Liver (tissue), 3 donors: Measurements from ENCODE around the gene MCU.

Experiments used
- ATF3 ChIP-seq: IDR thresholded peaks from 2 replicates; pipeline ENCODE4 v1.6.1; 2016; ENCODE audit warnings: antibody characterized with exemption
- CTCF ChIP-seq: fragments of 150-350 bp; IDR thresholded peaks from 2 replicates; pipeline ENCODE4 v1.5.1; 2017; ENCODE audit warnings: improper control_type of control experiment, low read depth, low read length; ENCODE audit not compliant: missing input control
- HNF4G ChIP-seq: IDR thresholded peaks from 2 replicates; pipeline ENCODE4 v1.6.1; 2016; ENCODE audit warnings: antibody characterized with exemption
- RXRA ChIP-seq, 2 donors: IDR thresholded peaks; 2 replicates each; pipeline ENCODE4 v1.6.1; 2017 to 2018; ENCODE audit warnings: antibody characterized with exemption in 2 of 2, mild to moderate bottlenecking in 1 of 2
- TAF1 ChIP-seq: conservative IDR thresholded peaks from 2 replicates; pipeline ENCODE4 v1.6.1; 2016; ENCODE audit warnings: antibody characterized with exemption, mild to moderate bottlenecking
- YY1 ChIP-seq: IDR thresholded peaks from 2 replicates; pipeline ENCODE4 v1.6.1; 2016; ENCODE audit warnings: antibody characterized with exemption, mild to moderate bottlenecking
- TF ChIP-seq, protein P1 (sequence below): IDR thresholded peaks from 2 replicates; pipeline ENCODE4 v1.6.1; 2016; ENCODE audit warnings: antibody characterized with exemption
- donor health status: healthy.
- donor health status: healthy.

GRCh38 chr10:72660220-72660619, 31.7 kb upstream of the MCU start:
- TF ChIP-seq CTCF = no peak
- TF ChIP-seq, protein P1, sequence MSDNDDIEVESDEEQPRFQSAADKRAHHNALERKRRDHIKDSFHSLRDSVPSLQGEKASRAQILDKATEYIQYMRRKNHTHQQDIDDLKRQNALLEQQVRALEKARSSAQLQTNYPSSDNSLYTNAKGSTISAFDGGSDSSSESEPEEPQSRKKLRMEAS = no peak
- TF ChIP-seq RXRA (IDR thresholded peaks at IDR 0.05) = no peak
- TF ChIP-seq TAF1 = no peak
- no peak for TF ChIP-seq HNF4G
- no peak for TF ChIP-seq YY1
- no peak for TF ChIP-seq ATF3
